H9 (cell line): ENCODE data around the gene GYS1. TPM values are rescaled to one million over a fixed set of nuclear protein-coding genes. Genes with fewer than 3 reads are reported as not detected.

Experiments
- DNase-seq: peaks from one replicate; pipeline ENCODE4 v3.0.0-alpha.2; 2017
- H2AFZ ChIP-seq: one replicate; pipeline ENCODE4 v1.6.1; 2013; ENCODE audit warnings: mild to moderate bottlenecking, low read length, control low read depth, moderate library complexity
- H2AK5ac ChIP-seq: 2 replicates; pipeline ENCODE4 v1.6.1; 2013; ENCODE audit warnings: low read length, control low read depth, mixed read lengths; ENCODE audit not compliant: insufficient read length
- H2BK120ac ChIP-seq: one replicate; pipeline ENCODE4 v1.6.1; 2013; ENCODE audit warnings: low read depth, mild to moderate bottlenecking, low read length, control low read depth, inconsistent platforms; ENCODE audit not compliant: poor library complexity, severe bottlenecking
- H2BK12ac ChIP-seq: 2 replicates; pipeline ENCODE4 v1.6.1; 2013; ENCODE audit warnings: low read length, control low read depth, mixed read lengths, low read depth; ENCODE audit not compliant: insufficient read length
- H2BK15ac ChIP-seq: 2 replicates; pipeline ENCODE4 v1.6.1; 2013; ENCODE audit warnings: low read depth, low read length, control low read depth
- H2BK20ac ChIP-seq: one replicate; pipeline ENCODE4 v1.6.1; 2013; ENCODE audit warnings: low read depth, mild to moderate bottlenecking, low read length, control low read depth, inconsistent platforms; ENCODE audit not compliant: poor library complexity, severe bottlenecking
- H2BK5ac ChIP-seq: 2 replicates; pipeline ENCODE4 v1.6.1; 2013; ENCODE audit warnings: low read length, control low read depth, mixed read lengths; ENCODE audit not compliant: insufficient read length
- H3K14ac ChIP-seq: 2 replicates; pipeline ENCODE4 v1.6.1; 2013; ENCODE audit warnings: low read length, control low read depth; ENCODE audit not compliant: insufficient read depth
- H3K18ac ChIP-seq: 2 replicates; pipeline ENCODE4 v1.6.1; 2013; ENCODE audit warnings: low read depth, mild to moderate bottlenecking, mixed read lengths, low read length, control low read depth; ENCODE audit not compliant: insufficient read length
- H3K23ac ChIP-seq: 2 replicates; pipeline ENCODE4 v1.6.1; 2013; ENCODE audit warnings: low read length, control low read depth, mixed read lengths, low read depth; ENCODE audit not compliant: insufficient read length
- H3K23me2 ChIP-seq: 2 replicates; pipeline ENCODE4 v1.6.1; 2013; ENCODE audit warnings: low read depth, mild to moderate bottlenecking, mixed read lengths, low read length, control low read depth; ENCODE audit not compliant: insufficient read length, poor library complexity, severe bottlenecking
- H3K27ac ChIP-seq: 2 replicates; pipeline ENCODE4 v1.5.1; 2013; ENCODE audit warnings: low read length, control low read depth, mixed read lengths, low read depth; ENCODE audit not compliant: insufficient read length
- H3K27me3 ChIP-seq: 2 replicates; pipeline ENCODE4 v1.6.1; 2013; ENCODE audit warnings: low read length, control low read depth, inconsistent platforms; ENCODE audit not compliant: insufficient read depth
- H3K4ac ChIP-seq: 2 replicates; pipeline ENCODE4 v1.6.1; 2013; ENCODE audit warnings: low read depth, mild to moderate bottlenecking, control low read depth, inconsistent platforms, low read length, moderate library complexity
- H3K4me1 ChIP-seq: 2 replicates; pipeline ENCODE4 v1.6.1; 2013; ENCODE audit warnings: low read length, control low read depth, inconsistent platforms; ENCODE audit not compliant: insufficient read depth
- H3K4me2 ChIP-seq: 2 replicates; pipeline ENCODE4 v1.6.1; 2013; ENCODE audit warnings: low read length, control low read depth, mixed read lengths; ENCODE audit not compliant: insufficient read length, insufficient read depth
- H3K56ac ChIP-seq: 2 replicates; pipeline ENCODE4 v1.6.1; 2013; ENCODE audit warnings: low read depth, mild to moderate bottlenecking, mixed read lengths, low read length, control low read depth; ENCODE audit not compliant: insufficient read length
- H3K79me1 ChIP-seq: 2 replicates; pipeline ENCODE4 v1.6.1; 2013; ENCODE audit warnings: low read depth, mild to moderate bottlenecking, moderate library complexity, low read length, control low read depth, inconsistent platforms; ENCODE audit not compliant: insufficient read depth, poor library complexity, severe bottlenecking
- H3K79me2 ChIP-seq: 2 replicates; pipeline ENCODE4 v1.6.1; 2013; ENCODE audit warnings: low read length, control low read depth, inconsistent platforms; ENCODE audit not compliant: insufficient read depth
- H3K9ac ChIP-seq: 2 replicates; pipeline ENCODE4 v1.6.1; 2013; ENCODE audit warnings: low read length, control low read depth, mixed read lengths; ENCODE audit not compliant: insufficient read length; ENCODE audit errors: extremely low read depth
- H3K9me3 ChIP-seq: one replicate; pipeline ENCODE4 v1.6.1; 2013; ENCODE audit warnings: low read depth, low read length, inconsistent platforms; ENCODE audit not compliant: control insufficient read depth
- H3T11ph ChIP-seq: one replicate; pipeline ENCODE4 v1.6.1; 2013; ENCODE audit warnings: mild to moderate bottlenecking, low read length, control low read depth, inconsistent platforms
- H4K20me1 ChIP-seq: one replicate; pipeline ENCODE4 v1.6.1; 2013; ENCODE audit not compliant: control insufficient read depth, insufficient read length, insufficient read depth
- H4K5ac ChIP-seq: 2 replicates; pipeline ENCODE4 v1.6.1; 2013; ENCODE audit warnings: low read depth, mild to moderate bottlenecking, mixed read lengths, low read length, control low read depth; ENCODE audit not compliant: insufficient read length
- H4K8ac ChIP-seq: replicated peaks from 2 replicates; pipeline ENCODE4 v1.6.1; 2013; ENCODE audit warnings: low read length, control low read depth, mixed read lengths, low read depth; ENCODE audit not compliant: insufficient read length
- H4K91ac ChIP-seq: 2 replicates; pipeline ENCODE4 v1.6.1; 2013; ENCODE audit warnings: low read depth, mild to moderate bottlenecking, moderate library complexity, mixed read lengths, low read length, control low read depth; ENCODE audit not compliant: insufficient read length
- H3K27ac Mint-ChIP-seq, 3 experiments: 2 replicates in 2 of 3; 3 replicates in 1 of 3; pipeline ENCODE4 v1.8.0; 2020 to 2021; ENCODE audit warnings: mixed read lengths in 3 of 3, mild to moderate bottlenecking in 1 of 3, moderate library complexity in 1 of 3
- H3K27me3 Mint-ChIP-seq: 2 replicates; pipeline ENCODE4 v1.8.0; 2021; ENCODE audit warnings: low read depth, mild to moderate bottlenecking, moderate library complexity, mixed read lengths
- H3K36me3 Mint-ChIP-seq, 3 experiments: 2 replicates in 2 of 3; 3 replicates in 1 of 3; pipeline ENCODE4 v1.8.0; 2020 to 2021; ENCODE audit warnings: low read depth in 3 of 3, mixed read lengths in 3 of 3; ENCODE audit not compliant: insufficient read depth in 1 of 3
- H3K4me1 Mint-ChIP-seq, 2 experiments: 2 replicates each; pipeline ENCODE4 v1.8.0; 2020; ENCODE audit warnings: mixed read lengths in 2 of 2
- H3K4me3 Mint-ChIP-seq, 2 experiments: 2 replicates in 1 of 2; 3 replicates in 1 of 2; pipeline ENCODE4 v1.8.0; 2020 to 2021; ENCODE audit warnings: mild to moderate bottlenecking in 2 of 2, mixed read lengths in 2 of 2, moderate library complexity in 1 of 2
- H3K9me3 Mint-ChIP-seq, 2 experiments: 2 replicates in 1 of 2; 3 replicates in 1 of 2; pipeline ENCODE4 v1.8.0; 2020; ENCODE audit warnings: mild to moderate bottlenecking in 2 of 2, mixed read lengths in 2 of 2, moderate library complexity in 1 of 2
- WGBS: extraction: QIAGEN DNeasy Blood & Tissue Kit; methylation state at CpG from one replicate; pipeline ENCODE4 v1.1.7; 2013; ENCODE audit warnings: missing lambda C conversion rate, low lambda C conversion rate, mixed read lengths; ENCODE audit not compliant: insufficient read length; ENCODE audit errors: extremely low coverage; 5-methylcytosine and 5-hydroxymethylcytosine counted together
- total RNA-seq: library from RNA; stranded (reverse); gene quantifications from 2 replicates; pipeline ENCODE4 v1.2.1, GENCODE V29; 2021
- TF ChIP-seq, protein P1 (sequence below): fragments of 200-600 bp; sonication (generic); conservative IDR thresholded peaks from 3 replicates; pipeline ENCODE4 v1.8.0; 2021; ENCODE audit warnings: antibody characterized with exemption, mild to moderate bottlenecking

The GYS1 gene
- total RNA-seq, 1 experiment from 2014 or later = 44.3 TPM

DNA sequence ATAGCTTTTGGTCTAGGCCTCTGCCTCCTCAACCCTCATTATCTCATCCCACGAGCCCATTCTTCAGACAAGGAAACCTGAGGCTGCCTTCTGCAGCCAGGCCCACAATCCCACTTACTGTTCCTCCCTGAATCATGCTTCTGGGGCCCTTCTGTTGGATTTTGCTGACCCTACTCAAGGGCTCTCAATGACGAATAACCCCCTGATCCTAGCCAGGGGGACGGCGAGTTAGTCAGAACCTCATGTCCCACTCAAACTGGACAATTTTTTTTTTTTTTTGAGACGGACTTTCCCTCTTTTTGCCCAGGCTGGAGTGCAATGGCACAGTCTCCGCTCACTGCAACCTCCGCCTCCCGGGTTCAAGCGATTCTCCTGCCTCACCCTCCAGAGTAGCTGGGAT lies 29.0 kb upstream of the GYS1 start:
- Histone ChIP-seq H3K27me3 (no peaks in the 10 kb centered on the region; the same call in 1 of the 2 replicates), H3K9ac (no peak overlapping the region), H2AFZ (no peak overlapping the region), H3K4ac (no peak overlapping the region), H2BK20ac (no peak overlapping the region), H4K91ac (no peak overlapping the region), H4K8ac (no peak overlapping the region), H3K23ac (no peak overlapping the region), H4K5ac (no peak overlapping the region), H3K23me2 (peaks cover 8% of the 10 kb centered on the region), H3K9me3 (no peaks in the 10 kb centered on the region), H3K4me1 (peaks cover 4% of the 10 kb centered on the region; the same call in 1 of the 2 replicates), H3T11ph (no peak overlapping the region), H2AK5ac (no peak overlapping the region), H3K18ac (no peak overlapping the region), H3K79me1 (no peaks in the 10 kb centered on the region), H2BK12ac (no peak overlapping the region), H2BK15ac (no peak overlapping the region), H4K20me1 (no peaks in the 10 kb centered on the region), H2BK120ac (no peak overlapping the region), H3K56ac (no peak overlapping the region), H3K4me2 (no peak overlapping the region), H2BK5ac (no peak overlapping the region), H3K79me2 (no peaks in the 10 kb centered on the region), H3K27ac (no peak overlapping the region), H3K14ac (no peak overlapping the region)
- Mint-ChIP-seq H3K27me3 (peaks cover 49% of the 10 kb centered on the region), H3K4me3 (no peak overlapping the region), H3K27ac (no peak overlapping the region), H3K9me3 (peaks cover 0 to 1% of the 10 kb centered on the region in 2 experiments; a peak in 2 of 5 replicates), H3K4me1 (peaks cover 15 to 33% of the 10 kb centered on the region in 2 experiments), H3K36me3 (peaks cover 0 to 4% (median 1%) of the 10 kb centered on the region in 3 experiments; a peak in 3 of 7 replicates)
- no peak for DNase-seq
- TF ChIP-seq, protein P1, sequence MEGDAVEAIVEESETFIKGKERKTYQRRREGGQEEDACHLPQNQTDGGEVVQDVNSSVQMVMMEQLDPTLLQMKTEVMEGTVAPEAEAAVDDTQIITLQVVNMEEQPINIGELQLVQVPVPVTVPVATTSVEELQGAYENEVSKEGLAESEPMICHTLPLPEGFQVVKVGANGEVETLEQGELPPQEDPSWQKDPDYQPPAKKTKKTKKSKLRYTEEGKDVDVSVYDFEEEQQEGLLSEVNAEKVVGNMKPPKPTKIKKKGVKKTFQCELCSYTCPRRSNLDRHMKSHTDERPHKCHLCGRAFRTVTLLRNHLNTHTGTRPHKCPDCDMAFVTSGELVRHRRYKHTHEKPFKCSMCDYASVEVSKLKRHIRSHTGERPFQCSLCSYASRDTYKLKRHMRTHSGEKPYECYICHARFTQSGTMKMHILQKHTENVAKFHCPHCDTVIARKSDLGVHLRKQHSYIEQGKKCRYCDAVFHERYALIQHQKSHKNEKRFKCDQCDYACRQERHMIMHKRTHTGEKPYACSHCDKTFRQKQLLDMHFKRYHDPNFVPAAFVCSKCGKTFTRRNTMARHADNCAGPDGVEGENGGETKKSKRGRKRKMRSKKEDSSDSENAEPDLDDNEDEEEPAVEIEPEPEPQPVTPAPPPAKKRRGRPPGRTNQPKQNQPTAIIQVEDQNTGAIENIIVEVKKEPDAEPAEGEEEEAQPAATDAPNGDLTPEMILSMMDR = no peak
- WGBS = no CpG with 5 or more reads among the region's 9 CpGs
